Ishikawa (cell line): ENCODE results near the gene RFX8.
A peak's percentile ranks its signal among the peaks of the same experiment; 100 is the strongest.

Experiments used
- CEBPB ChIP-seq: IDR thresholded peaks from 2 replicates; pipeline ENCODE4 v1.6.1; 2012
- CREB1 ChIP-seq: IDR thresholded peaks from 2 replicates; pipeline ENCODE4 v1.6.1; 2012; ENCODE audit warnings: low read depth
- EGR1 ChIP-seq: IDR thresholded peaks from 2 replicates; pipeline ENCODE4 v1.6.1; 2012
- EP300 ChIP-seq: IDR thresholded peaks from 2 replicates; pipeline ENCODE4 v1.6.1; 2012; ENCODE audit warnings: borderline replicate concordance
- FOXM1 ChIP-seq: IDR thresholded peaks from 2 replicates; pipeline ENCODE4 v1.6.1; 2012; ENCODE audit warnings: low read depth, borderline replicate concordance
- MAX ChIP-seq: IDR thresholded peaks from 2 replicates; pipeline ENCODE4 v1.6.1; 2012
- NFIC ChIP-seq: IDR thresholded peaks from 2 replicates; pipeline ENCODE4 v1.6.1; 2012
- RAD21 ChIP-seq: IDR thresholded peaks from 2 replicates; pipeline ENCODE4 v1.6.1; 2012; ENCODE audit warnings: low read depth
- REST ChIP-seq: IDR thresholded peaks from 2 replicates; pipeline ENCODE4 v1.6.1; 2012; ENCODE audit warnings: low read depth, mild to moderate bottlenecking
- TAF1 ChIP-seq: IDR thresholded peaks from 2 replicates; pipeline ENCODE4 v1.6.1; 2012; ENCODE audit warnings: low read depth, mild to moderate bottlenecking
- TCF12 ChIP-seq: IDR thresholded peaks from 2 replicates; pipeline ENCODE4 v1.6.1; 2012; ENCODE audit warnings: low read depth
- TEAD4 ChIP-seq: IDR thresholded peaks from 2 replicates; pipeline ENCODE4 v1.6.1; 2012
- YY1 ChIP-seq: IDR thresholded peaks from 2 replicates; pipeline ENCODE4 v1.6.1; 2012; ENCODE audit warnings: low read depth
- ZBTB7A ChIP-seq: IDR thresholded peaks from 2 replicates; pipeline ENCODE4 v1.6.1; 2012; ENCODE audit warnings: low read depth
- TF ChIP-seq, protein P1 (sequence below): IDR thresholded peaks from 2 replicates; pipeline ENCODE4 v1.6.1; 2012

RFX8 gene

DNA sequence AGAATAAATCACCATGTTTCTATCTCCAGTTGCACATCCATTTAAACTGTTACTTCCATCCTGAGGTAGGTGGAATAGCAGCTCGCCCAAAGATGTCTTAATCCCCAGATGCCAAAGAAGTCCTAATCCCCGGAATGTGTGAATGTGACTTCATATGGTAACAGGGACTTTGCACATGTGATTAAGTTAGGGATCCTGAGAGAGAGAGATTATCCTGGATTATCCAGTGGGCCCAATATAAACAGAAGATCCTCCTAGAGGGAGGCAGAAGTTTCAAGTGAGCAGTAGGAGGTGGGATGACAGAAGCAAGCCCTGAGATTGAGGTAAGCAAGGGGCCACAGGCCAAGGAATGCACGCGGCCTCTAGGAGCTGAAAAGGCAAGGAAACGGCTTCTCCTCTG, 107.4 kb downstream of the RFX8 start:
- TF ChIP-seq TCF12 = no peak
- TF ChIP-seq CEBPB = no peak
- no peak for TF ChIP-seq EGR1
- TF ChIP-seq TEAD4 = no peak
- TF ChIP-seq RAD21 = no peak
- TF ChIP-seq TAF1 = no peak
- no peak for TF ChIP-seq EP300
- no peak for TF ChIP-seq NFIC
- no peak for TF ChIP-seq REST
- no peak for TF ChIP-seq ZBTB7A
- TF ChIP-seq, protein P1, sequence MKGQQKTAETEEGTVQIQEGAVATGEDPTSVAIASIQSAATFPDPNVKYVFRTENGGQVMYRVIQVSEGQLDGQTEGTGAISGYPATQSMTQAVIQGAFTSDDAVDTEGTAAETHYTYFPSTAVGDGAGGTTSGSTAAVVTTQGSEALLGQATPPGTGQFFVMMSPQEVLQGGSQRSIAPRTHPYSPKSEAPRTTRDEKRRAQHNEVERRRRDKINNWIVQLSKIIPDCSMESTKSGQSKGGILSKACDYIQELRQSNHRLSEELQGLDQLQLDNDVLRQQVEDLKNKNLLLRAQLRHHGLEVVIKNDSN = no peak

GRCh38 chr2:101364878-101365277, 110.0 kb downstream of the RFX8 start:
- TF ChIP-seq TCF12 = no peak
- TF ChIP-seq TAF1 = no peak
- TF ChIP-seq, protein P1 = no peak
- TF ChIP-seq CREB1 = no peak
- TF ChIP-seq EP300 = no peak
- TF ChIP-seq RAD21 = no peak
- no peak for TF ChIP-seq MAX
- no peak for TF ChIP-seq REST
- no peak for TF ChIP-seq EGR1
- TF ChIP-seq YY1 = no peak
- TF ChIP-seq TEAD4 = no peak

GRCh38 chr2:101362777-101363176, 112.1 kb downstream of the RFX8 start:
- TF ChIP-seq EGR1 (no peak), TCF12 (no peak), RAD21 (no peak), TAF1 (no peak)
- TF ChIP-seq, protein P1 = no peak

- peak; percentile 13; the same call in 1 of the 2 replicates for TF ChIP-seq NFIC
- no peak for TF ChIP-seq REST
These were observed 112.6 kb downstream of the RFX8 start for GRCh38 chr2:101362316-101362715.

DNA sequence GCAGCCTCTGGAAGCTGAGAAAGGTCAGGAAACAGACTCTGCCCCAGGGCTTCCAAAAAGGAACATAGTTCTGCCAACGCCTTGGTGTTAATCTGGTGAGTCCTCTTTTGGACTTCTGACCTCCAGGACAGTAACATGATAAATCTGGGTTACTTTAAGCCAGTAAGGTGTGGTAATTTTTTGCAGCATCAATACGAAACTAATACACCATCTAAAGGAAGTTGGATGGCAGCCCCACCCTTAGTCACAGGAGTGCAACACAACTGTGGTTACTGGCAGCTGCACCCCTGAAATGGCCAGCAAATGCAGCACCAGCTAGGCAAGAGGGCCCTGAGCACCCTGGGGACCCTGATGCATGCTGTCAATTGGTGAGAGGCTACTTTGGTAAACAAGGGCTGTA, 113.4 kb downstream of the RFX8 start:
- TF ChIP-seq YY1 (no peak), TCF12 (no peak), CREB1 (no peak), MAX (no peak), NFIC (no peak), RAD21 (no peak)

DNA sequence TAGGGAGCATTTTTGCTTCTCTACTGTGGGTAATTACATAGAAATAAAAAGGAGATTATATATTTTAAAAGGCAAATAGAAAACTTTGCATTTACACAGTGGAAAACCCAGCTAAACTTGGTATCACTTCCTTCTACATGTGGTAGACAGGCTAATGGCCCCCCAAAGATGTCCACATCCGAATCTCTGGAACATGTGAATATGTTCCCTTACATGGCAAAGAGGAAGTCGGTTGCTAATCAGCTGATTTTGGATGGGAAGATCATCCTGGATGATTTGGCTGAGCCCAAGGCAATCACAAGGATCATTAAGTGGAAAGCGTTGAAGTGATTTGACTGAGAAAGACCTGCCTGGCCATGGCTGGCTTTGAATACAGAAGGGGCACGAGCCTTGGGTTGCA, 113.8 kb downstream of the RFX8 start:
- TF ChIP-seq TAF1 = no peak
- TF ChIP-seq, protein P1 = no peak
- TF ChIP-seq FOXM1 = no peak
- TF ChIP-seq ZBTB7A = no peak
- TF ChIP-seq TCF12 = no peak
- no peak for TF ChIP-seq CREB1
- no peak for TF ChIP-seq NFIC
- TF ChIP-seq REST = no peak
- TF ChIP-seq TEAD4 = no peak
